ENCODE results near the gene TTLL8.

TTLL8 gene

DNA sequence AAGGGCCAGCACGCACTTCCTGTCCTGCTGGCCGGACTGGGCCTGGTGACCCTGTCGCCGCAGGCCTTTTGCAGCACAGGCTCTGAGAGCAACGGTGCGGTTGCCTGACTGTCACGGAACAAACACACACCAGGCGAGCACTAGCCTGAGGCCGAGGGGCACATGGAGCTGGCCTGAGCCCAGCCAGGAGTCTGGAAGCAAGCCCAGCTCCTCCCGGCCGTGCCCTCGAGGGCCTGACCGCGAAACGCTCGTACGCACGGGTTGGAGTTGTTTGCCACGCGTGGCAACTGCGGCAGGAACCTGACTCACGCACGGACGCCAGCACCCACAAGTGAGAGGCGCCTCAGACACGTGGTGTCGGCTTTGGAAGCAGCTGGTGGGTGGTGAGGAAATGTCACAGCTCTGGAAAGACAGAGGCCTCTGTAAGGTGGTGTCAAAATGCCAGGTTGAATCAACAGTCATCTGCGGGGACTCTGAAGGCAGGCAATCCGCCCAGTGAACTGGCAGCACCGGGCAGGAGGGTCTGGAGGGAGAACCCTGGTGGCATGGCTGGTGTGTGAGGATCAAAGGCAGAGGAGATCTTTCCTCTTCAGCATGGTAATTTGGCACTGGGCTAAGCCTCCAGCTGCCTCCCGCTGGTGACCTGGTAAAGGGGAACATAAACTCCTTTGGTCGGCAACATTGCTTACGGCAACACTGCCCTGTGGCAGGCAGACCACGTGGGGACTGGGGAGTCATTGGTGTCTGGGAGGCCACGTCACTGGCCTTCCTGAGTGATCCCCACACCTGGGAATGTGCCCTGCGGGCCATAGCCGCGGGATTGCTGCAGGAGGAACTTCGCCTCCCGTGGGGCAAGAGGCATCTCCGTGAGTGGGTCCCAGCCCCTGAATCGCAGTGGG is 30.2 kb downstream of the TTLL8 start:
- TF ChIP-seq, protein P1, sequence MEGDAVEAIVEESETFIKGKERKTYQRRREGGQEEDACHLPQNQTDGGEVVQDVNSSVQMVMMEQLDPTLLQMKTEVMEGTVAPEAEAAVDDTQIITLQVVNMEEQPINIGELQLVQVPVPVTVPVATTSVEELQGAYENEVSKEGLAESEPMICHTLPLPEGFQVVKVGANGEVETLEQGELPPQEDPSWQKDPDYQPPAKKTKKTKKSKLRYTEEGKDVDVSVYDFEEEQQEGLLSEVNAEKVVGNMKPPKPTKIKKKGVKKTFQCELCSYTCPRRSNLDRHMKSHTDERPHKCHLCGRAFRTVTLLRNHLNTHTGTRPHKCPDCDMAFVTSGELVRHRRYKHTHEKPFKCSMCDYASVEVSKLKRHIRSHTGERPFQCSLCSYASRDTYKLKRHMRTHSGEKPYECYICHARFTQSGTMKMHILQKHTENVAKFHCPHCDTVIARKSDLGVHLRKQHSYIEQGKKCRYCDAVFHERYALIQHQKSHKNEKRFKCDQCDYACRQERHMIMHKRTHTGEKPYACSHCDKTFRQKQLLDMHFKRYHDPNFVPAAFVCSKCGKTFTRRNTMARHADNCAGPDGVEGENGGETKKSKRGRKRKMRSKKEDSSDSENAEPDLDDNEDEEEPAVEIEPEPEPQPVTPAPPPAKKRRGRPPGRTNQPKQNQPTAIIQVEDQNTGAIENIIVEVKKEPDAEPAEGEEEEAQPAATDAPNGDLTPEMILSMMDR (IDR thresholded peaks at IDR 0.05; ENCODE audit: low read length), result no peak
- TF ChIP-seq EZH2 (optimal IDR thresholded peaks at IDR 0.05; ENCODE audit: low read depth, low read length), result no peak
- no peak for TF ChIP-seq EZH2phosphoT487 (IDR thresholded peaks at IDR 0.05; ENCODE audit: low read length)
- no peak overlapping the region for H3K4me3 ChIP-seq (ENCODE audit: low read length)
- H3K27me3 ChIP-seq (replicated peaks; ENCODE audit: insufficient read depth, low read length), result peaks cover 73% of the 10 kb centered on the region
- H3K36me3 ChIP-seq (replicated peaks; ENCODE audit: insufficient read depth, low read length), result no peaks in the 10 kb centered on the region
- no peak overlapping the region for H3K9ac ChIP-seq (ENCODE audit: low read length)
- DNase-seq, result no peak
- H3K27ac ChIP-seq (ENCODE audit: low read length), result no peak overlapping the region
- no peak overlapping the region for H2AFZ ChIP-seq (ENCODE audit: low read length)
- H3K9me2 ChIP-seq (replicated peaks; ENCODE audit: insufficient read depth, low read length), result no peaks in the 10 kb centered on the region
- H3F3A ChIP-seq (ENCODE audit: insufficient read depth, low read length), result no peaks in the 10 kb centered on the region
- H3K9me3 ChIP-seq (replicated peaks; ENCODE audit: insufficient read depth, low read length), result no peaks in the 10 kb centered on the region
- H3K4me1 ChIP-seq (ENCODE audit: low read length), result no peaks in the 10 kb centered on the region
- no peaks in the 10 kb centered on the region for H4K20me1 ChIP-seq (ENCODE audit: insufficient read depth, low read length)
- H3K79me2 ChIP-seq (ENCODE audit: low read length), result no peaks in the 10 kb centered on the region
- no peak overlapping the region for H3K4me2 ChIP-seq (ENCODE audit: low read depth, low read length)

DNA sequence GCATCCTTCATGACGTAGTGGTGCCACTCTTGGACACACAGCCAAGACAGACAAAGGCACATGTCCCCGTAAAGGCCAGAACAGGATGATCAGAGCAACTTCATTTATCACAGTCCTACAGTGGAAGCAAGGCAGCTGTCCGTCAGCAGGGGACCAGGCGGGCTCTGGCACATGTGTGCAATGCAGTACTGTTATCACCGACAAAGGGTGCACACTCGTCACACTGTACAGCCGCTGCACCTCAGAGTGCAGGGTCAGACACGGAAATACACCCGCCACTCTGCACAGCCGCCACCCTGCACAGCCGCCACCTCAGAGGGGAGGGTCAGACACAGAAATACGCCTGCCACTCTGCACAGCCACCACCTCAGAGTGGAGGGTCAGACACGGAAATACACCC is 32.1 kb downstream of the TTLL8 start:
- no peak for DNase-seq
- Histone ChIP-seq H3K27ac (ENCODE audit: low read length) (no peak overlapping the region), H3K9me2 (replicated peaks; ENCODE audit: insufficient read depth, low read length) (no peaks in the 10 kb centered on the region), H3F3A (ENCODE audit: insufficient read depth, low read length) (no peaks in the 10 kb centered on the region), H3K27me3 (replicated peaks; ENCODE audit: insufficient read depth, low read length) (peaks cover 62% of the 10 kb centered on the region), H3K36me3 (replicated peaks; ENCODE audit: insufficient read depth, low read length) (no peaks in the 10 kb centered on the region), H3K79me2 (ENCODE audit: low read length) (no peaks in the 10 kb centered on the region), H3K4me1 (ENCODE audit: low read length) (no peaks in the 10 kb centered on the region), H4K20me1 (ENCODE audit: insufficient read depth, low read length) (no peaks in the 10 kb centered on the region), H3K9me3 (replicated peaks; ENCODE audit: insufficient read depth, low read length) (no peaks in the 10 kb centered on the region), H3K4me3 (ENCODE audit: low read length) (no peak overlapping the region), H3K4me2 (ENCODE audit: low read depth, low read length) (no peak overlapping the region), H3K9ac (ENCODE audit: low read length) (no peak overlapping the region), H2AFZ (ENCODE audit: low read length) (no peak overlapping the region)
- TF ChIP-seq EZH2phosphoT487 (IDR thresholded peaks at IDR 0.05; ENCODE audit: low read length) (no peak), EZH2 (optimal IDR thresholded peaks at IDR 0.05; ENCODE audit: low read depth, low read length) (no peak)
- TF ChIP-seq, protein P1 (IDR thresholded peaks at IDR 0.05; ENCODE audit: low read length), result no peak

DNA sequence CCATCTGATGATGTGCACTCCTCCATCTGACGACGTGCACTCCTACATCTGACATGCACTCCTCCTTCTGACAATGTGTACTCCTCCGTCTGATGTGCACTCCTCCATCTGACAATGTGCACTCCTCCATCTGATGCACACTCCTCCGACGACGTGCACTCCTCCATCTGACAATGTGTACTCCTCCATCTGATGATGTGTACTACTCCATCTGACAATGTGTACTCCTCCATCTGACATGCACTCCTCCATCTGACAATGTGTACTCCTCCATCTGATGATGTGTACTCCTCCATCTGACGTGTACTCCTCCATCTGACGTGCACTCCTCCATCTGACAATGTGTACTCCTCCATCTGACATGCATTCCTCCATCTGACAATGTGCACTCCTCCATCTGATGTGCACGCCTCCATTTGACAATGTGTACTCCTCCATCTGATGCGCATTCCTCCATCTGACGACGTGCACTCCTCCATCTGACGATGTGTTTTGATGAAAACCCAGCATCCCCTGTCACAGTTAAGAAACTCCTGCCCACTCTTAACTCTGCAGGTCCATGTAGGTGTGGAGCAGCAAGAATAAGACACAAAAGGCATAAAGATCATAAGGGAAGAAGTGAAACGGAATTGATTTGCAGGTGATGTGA is 35.8 kb downstream of the TTLL8 start:
- TF ChIP-seq, protein P1 (IDR thresholded peaks at IDR 0.05; ENCODE audit: low read length), result no peak
- no peak for TF ChIP-seq EZH2phosphoT487 (IDR thresholded peaks at IDR 0.05; ENCODE audit: low read length)
- TF ChIP-seq EZH2 (optimal IDR thresholded peaks at IDR 0.05; ENCODE audit: low read depth, low read length), result no peak
- H3K27me3 ChIP-seq (replicated peaks; ENCODE audit: insufficient read depth, low read length), result peaks cover 69% of the 10 kb centered on the region
- H4K20me1 ChIP-seq (ENCODE audit: insufficient read depth, low read length), result no peaks in the 10 kb centered on the region
- no peaks in the 10 kb centered on the region for H3K9me3 ChIP-seq (replicated peaks; ENCODE audit: insufficient read depth, low read length)
- no peak overlapping the region for H2AFZ ChIP-seq (ENCODE audit: low read length)
- H3K79me2 ChIP-seq (ENCODE audit: low read length), result no peaks in the 10 kb centered on the region
- no peak overlapping the region for H3K9ac ChIP-seq (ENCODE audit: low read length)
- H3K4me2 ChIP-seq (ENCODE audit: low read depth, low read length), result no peak overlapping the region
- H3K27ac ChIP-seq (ENCODE audit: low read length), result no peak overlapping the region
- no peaks in the 10 kb centered on the region for H3F3A ChIP-seq (ENCODE audit: insufficient read depth, low read length)
- no peak for DNase-seq
- no peaks in the 10 kb centered on the region for H3K4me1 ChIP-seq (ENCODE audit: low read length)
- H3K4me3 ChIP-seq (ENCODE audit: low read length), result no peak overlapping the region
- no peaks in the 10 kb centered on the region for H3K9me2 ChIP-seq (replicated peaks; ENCODE audit: insufficient read depth, low read length)
- H3K36me3 ChIP-seq (replicated peaks; ENCODE audit: insufficient read depth, low read length), result no peaks in the 10 kb centered on the region
